ENCODE results near the gene BARD1. TPM values are rescaled to one million over a fixed set of nuclear protein-coding genes. Genes with fewer than 3 reads are reported as not detected.
"Not testable (repeated sequence)": the region's sequence is repeated elsewhere in the genome, so short reads cannot be mapped to it uniquely, and the experiment has no call there.

Gene BARD1
- total RNA-seq, 8 experiments from 2014 or later, result 0.92 to 30.7 (median 9.5) TPM

DNA sequence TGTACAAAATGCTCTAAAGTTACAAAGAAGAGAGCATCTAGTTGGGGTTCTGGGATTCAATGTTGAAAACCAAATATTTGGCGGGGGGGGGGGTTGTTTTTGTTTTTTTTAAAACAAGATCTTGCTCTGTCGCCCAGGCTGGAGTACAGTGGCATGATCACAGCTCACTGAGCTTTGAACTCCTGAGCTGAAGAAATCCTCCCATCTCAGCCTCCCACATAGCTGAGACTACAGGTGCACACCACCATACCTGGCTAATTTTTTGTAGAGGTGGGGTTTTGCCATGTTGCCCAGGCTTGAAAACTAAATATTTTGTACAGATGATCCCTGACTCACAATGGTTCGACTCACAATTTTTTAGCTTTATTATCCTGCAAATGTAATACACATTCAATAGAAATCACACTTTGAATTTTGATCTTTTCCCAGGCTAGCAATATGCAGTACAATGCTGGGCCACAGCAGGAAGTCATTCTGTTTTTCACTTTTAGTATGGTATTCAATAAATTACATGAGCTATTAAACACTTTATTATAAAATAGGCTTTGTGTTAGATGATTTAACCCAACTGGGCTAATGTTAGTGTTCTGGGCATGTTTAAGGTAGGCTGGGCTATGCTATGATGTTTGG, 7.6 kb downstream of the BARD1 start:
- Histone ChIP-seq H3K27ac (no peak overlapping the region), H3K4me1 (replicated peaks in 1 of 2) (no peaks in the 10 kb centered on the region), H3K4me3 (no peak overlapping the region)
- WGBS, 10 experiments, result 70 to 100% (median 90%) methylated on average over 1 to 3 of the region's 3 CpGs; no CpG with 5 or more reads in 2 of the 10 experiments
- ATAC-seq (replicated peaks in 6 of 8), result no peak
- in situ Hi-C loops (cut with MboI; ENCODE audit: low pct_unique_long_range_greater_than_20kb in 2 of 9, low sequenced_read_pairs in 9 of 9, unreplicated experiment in 9 of 9), result no loop called here

DNA sequence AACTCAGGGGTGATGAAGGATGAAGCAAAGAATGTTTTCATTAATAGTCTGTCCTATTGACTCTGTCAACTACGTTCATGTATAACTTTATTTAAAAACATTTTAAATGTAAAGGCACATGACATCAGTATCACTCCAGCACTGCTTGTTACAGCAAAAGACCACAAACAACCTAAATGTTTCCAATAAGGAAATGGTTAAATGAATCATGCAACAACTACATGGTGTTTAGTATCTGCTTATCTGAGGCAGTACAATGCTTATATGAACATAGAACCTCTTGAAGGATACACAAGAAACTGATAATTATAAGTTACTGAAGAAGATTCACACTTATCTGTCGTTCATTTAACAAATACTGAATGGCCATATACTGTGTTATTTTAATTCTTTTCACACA, 8.4 kb downstream of the BARD1 start:
- WGBS, 10 experiments, result 81 to 100% (median 95%) methylated on average over 2 of the region's 2 CpGs; no CpG with 5 or more reads in 1 of the 10 experiments
- no peak for ATAC-seq (replicated peaks in 6 of 8)
- H3K4me3 ChIP-seq, result no peak overlapping the region
- in situ Hi-C loops (cut with MboI; ENCODE audit: low pct_unique_long_range_greater_than_20kb in 2 of 9, low sequenced_read_pairs in 9 of 9, unreplicated experiment in 9 of 9), result no loop called here
- H3K4me1 ChIP-seq (replicated peaks in 1 of 2), result no peaks in the 10 kb centered on the region
- no peak overlapping the region for H3K27ac ChIP-seq

DNA sequence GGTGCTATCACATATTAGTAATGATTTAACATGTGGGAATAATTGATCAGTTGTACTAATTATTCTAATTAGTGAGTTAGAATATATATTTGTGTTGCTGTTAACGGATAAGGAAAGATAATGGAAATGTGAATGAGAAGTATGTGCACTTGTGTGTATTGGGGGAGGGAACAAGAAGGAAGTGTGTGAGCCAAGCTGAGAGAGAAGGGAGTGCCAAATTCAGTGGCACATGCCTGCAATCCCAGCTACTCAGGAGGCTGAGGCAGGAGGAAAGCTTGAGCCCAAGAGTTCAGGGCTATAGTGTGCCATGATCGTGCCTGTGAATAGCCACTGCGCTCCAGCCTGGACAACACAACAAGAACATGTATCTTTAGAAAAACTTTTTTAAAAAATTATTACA, 9.3 kb downstream of the BARD1 start:
- no peaks in the 10 kb centered on the region for H3K4me1 ChIP-seq (replicated peaks in 1 of 2)
- in situ Hi-C loops (cut with MboI; ENCODE audit: low pct_unique_long_range_greater_than_20kb in 2 of 9, low sequenced_read_pairs in 9 of 9, unreplicated experiment in 9 of 9), result no loop called here
- no peak overlapping the region for H3K4me3 ChIP-seq
- 83 to 100% (median 100%) methylated on average over 1 to 3 of the region's 3 CpGs; no CpG with 5 or more reads in 1 of the 10 experiments for WGBS, 10 experiments
- ATAC-seq (replicated peaks in 6 of 8), result no peak
- no peak overlapping the region for H3K27ac ChIP-seq

DNA sequence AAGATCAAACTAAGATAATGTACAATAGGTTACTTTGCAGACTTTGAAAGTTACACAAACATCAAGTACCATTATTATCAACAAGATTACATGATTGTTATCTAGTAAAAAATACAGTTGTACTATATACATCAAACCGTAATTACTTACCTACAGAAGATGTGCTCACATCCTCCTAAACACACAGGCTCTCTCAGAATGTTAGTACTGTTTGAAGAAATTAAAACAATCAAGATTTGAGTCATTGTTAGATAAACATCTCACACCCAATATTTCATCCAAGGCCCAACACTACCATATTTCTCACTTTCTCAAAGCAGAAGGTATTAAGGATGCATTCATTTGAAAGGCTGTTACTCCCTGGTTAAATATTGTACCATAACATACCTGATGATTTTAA, 12.6 kb downstream of the BARD1 start:
- H3K4me3 ChIP-seq, result no peak overlapping the region
- in situ Hi-C loops (cut with MboI; ENCODE audit: low pct_unique_long_range_greater_than_20kb in 2 of 9, low sequenced_read_pairs in 9 of 9, unreplicated experiment in 9 of 9), result no loop called here
- no peak overlapping the region for H3K27ac ChIP-seq
- 80 to 100% (median 100%) methylated on average over 1 of the region's 1 CpG; no CpG with 5 or more reads in 2 of the 10 experiments for WGBS, 10 experiments
- no peaks in the 10 kb centered on the region for H3K4me1 ChIP-seq (replicated peaks in 1 of 2)
- ATAC-seq (replicated peaks in 6 of 8), result no peak

DNA sequence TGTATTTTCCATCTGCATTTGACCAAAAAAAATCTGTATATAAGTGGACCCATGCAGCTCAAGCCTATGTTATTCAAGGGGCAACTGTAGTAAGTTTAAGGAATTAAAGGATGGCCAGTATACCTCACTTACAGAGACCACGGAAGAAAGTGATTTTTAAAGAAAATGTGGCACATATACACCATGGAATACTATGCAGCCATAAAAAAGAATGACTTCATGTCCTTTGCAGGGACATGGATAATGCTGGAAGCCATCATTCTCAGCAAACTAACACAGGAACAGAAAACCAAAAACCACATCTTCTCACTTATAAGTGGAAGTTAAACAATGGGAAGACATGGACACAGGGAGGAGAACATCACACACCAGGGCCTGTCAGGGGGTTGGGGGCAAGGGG, 26.3 kb downstream of the BARD1 start:
- ATAC-seq (replicated peaks in 6 of 8); H3K4me1 ChIP-seq (replicated peaks in 1 of 2); H3K27ac ChIP-seq; H3K4me3 ChIP-seq; in situ Hi-C loops (cut with MboI; ENCODE audit: low pct_unique_long_range_greater_than_20kb in 2 of 9, low sequenced_read_pairs in 9 of 9, unreplicated experiment in 9 of 9): not testable (repeated sequence)
- 80 to 100% (median 100%) methylated on average over 1 of the region's 1 CpG for WGBS, 10 experiments

DNA sequence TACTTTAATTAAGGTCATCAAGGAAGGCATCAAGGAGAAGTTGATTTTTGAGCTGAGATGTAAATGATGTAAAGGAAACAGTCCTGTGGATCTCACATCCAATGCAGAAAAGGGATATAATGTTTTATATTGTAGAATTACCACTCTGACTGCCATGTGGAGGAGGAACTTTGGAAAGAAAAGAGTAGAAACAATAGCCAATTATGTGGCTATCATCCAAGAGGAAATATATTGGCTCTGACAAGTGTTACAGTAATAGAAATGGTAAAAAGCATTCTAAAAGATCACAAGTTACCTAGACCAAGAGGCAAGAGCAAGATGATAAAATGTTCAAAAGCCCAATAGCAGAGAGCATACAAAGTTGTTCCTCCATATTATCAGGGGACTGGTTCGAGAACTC, 26.8 kb downstream of the BARD1 start:
- Histone ChIP-seq H3K27ac (no peak overlapping the region), H3K4me1 (replicated peaks in 1 of 2) (no peaks in the 10 kb centered on the region), H3K4me3 (no peak overlapping the region)
- no peak for ATAC-seq (replicated peaks in 6 of 8)
- 80 to 100% (median 100%) methylated on average over 1 of the region's 1 CpG; no CpG with 5 or more reads in 3 of the 10 experiments for WGBS, 10 experiments
- in situ Hi-C loops (cut with MboI; ENCODE audit: low pct_unique_long_range_greater_than_20kb in 2 of 9, low sequenced_read_pairs in 9 of 9, unreplicated experiment in 9 of 9), result no loop called here

DNA sequence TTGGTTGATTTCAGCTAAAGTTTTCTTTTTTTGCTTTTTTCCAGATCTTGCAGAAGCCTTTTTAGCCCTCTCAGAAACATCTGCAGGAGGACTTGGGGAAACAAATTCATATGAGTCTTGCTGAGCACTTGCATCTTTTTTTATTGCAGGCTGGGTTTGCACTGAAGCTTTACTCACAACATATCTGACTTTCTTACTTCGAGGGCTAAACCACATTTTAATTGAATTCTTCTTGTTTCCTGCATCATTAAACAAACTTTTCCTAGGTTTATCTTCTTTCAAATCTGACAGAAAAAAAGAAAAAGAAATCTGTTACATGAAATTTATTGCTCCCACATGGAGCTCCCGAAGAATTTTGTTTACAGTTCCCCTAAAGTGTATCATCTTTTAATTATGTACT, 28.3 kb downstream of the BARD1 start:
- no peak for ATAC-seq (replicated peaks in 6 of 8)
- 38 to 100% (median 98%) methylated on average over 1 to 2 of the region's 2 CpGs; no CpG with 5 or more reads in 2 of the 10 experiments for WGBS, 10 experiments
- Histone ChIP-seq H3K27ac (no peak overlapping the region), H3K4me3 (no peak overlapping the region), H3K4me1 (replicated peaks in 1 of 2) (no peaks in the 10 kb centered on the region)
- in situ Hi-C loops (cut with MboI; ENCODE audit: low pct_unique_long_range_greater_than_20kb in 2 of 9, low sequenced_read_pairs in 9 of 9, unreplicated experiment in 9 of 9), result no loop called here

DNA sequence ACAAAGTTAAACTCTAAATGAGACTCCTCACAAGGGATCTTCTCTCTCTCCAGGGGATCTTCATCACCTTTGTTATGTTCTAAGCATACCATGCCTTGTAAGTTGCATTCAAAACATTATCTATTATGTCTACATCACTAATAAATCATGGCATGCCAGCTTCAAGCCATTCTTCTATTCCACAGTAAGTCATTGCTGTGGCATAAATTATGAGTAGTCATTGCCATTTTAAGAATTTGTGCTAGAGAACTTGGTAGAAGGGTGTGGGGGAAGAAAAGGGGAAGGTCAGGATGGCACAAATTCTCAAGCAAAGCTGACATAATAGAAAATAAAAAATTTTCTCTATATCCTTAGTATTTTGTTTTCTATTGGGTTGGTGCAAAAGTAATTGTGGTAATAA, 33.5 kb downstream of the BARD1 start:
- Histone ChIP-seq H3K4me1 (replicated peaks in 1 of 2) (no peaks in the 10 kb centered on the region), H3K4me3 (no peak overlapping the region), H3K27ac (no peak overlapping the region)
- no peak for ATAC-seq (replicated peaks in 6 of 8)
- in situ Hi-C loops (cut with MboI; ENCODE audit: low pct_unique_long_range_greater_than_20kb in 2 of 9, low sequenced_read_pairs in 9 of 9, unreplicated experiment in 9 of 9), result no loop called here

DNA sequence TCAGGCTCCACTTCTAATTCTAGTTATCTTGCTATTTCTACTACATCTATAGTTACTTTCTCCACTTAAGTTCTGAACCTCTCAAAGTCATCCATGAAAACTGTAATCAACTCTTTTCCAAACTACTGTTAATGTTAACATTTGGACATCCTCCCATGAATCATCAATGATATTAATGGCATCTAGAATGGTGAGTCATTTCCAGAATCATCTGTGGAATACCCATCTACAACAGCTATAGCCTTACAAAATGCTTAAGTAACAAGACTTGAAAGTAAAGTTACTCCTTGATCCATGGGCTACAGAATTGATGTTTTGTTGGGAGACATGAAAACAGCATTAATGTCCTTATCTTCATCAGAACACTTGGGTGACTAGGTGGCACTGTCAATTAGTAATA, 35.4 kb downstream of the BARD1 start:
- in situ Hi-C loops (cut with MboI; ENCODE audit: low pct_unique_long_range_greater_than_20kb in 2 of 9, low sequenced_read_pairs in 9 of 9, unreplicated experiment in 9 of 9), result no loop called here
- Histone ChIP-seq H3K4me3 (no peak overlapping the region), H3K4me1 (replicated peaks in 1 of 2) (no peaks in the 10 kb centered on the region), H3K27ac (no peak overlapping the region)
- no peak for ATAC-seq (replicated peaks in 6 of 8)

DNA sequence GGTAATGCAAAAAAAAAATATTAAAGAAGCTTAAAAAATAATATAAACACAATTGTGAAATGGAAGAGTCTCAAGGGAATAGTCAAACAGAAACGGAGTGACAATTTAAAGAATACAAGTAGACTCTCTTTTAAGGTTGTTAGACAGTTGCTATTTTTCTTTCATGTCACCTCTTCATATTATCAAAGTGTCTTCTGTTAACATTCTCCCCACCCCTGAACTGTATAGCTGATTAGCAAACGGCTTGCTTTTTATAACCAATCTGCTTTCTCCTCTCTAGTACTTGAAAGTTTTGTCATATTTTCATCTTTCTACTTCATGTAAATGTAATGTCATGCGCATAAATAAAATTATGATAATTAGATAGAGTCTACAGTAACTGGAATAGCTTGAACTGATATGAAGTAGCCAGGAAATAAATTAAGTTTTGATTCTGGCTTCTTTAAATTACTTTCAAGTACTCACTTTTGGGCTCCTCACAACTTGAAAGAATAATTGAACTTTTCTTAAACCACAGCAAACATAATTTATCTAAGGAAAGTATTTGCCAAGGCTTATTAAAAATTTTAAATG, 37.0 kb downstream of the BARD1 start:
- Histone ChIP-seq H3K4me1 (replicated peaks in 1 of 2) (no peaks in the 10 kb centered on the region), H3K4me3 (no peak overlapping the region), H3K27ac (no peak overlapping the region)
- in situ Hi-C loops (cut with MboI; ENCODE audit: low pct_unique_long_range_greater_than_20kb in 2 of 9, low sequenced_read_pairs in 9 of 9, unreplicated experiment in 9 of 9), result no loop called here
- ATAC-seq (replicated peaks in 6 of 8), result peak in 2 of 8 experiments; percentile 59 to 66
- WGBS, 10 experiments, result 30 to 90% (median 79%) methylated on average over 1 to 3 of the region's 3 CpGs

DNA sequence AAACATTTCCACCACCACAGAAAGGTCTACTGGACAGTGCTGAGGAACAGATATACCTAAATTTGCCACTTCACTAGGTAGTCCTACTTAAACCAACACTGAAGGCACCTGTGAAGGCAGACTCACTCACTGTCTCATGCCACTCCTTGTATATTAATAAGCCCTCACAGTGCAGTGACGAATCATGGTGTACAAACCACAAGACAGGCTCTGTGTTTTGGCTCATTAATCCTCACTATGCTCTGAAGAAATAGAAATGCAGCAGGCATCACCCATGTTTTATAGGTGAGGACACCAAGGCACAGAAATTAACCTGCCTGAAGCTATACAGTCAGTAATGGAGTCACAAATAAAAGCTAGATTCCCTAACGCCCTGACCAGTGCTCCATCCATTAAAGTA, 44.3 kb downstream of the BARD1 start:
- no peak for ATAC-seq (replicated peaks in 6 of 8)
- in situ Hi-C loops (cut with MboI; ENCODE audit: low pct_unique_long_range_greater_than_20kb in 2 of 9, low sequenced_read_pairs in 9 of 9, unreplicated experiment in 9 of 9), result no loop called here
- Histone ChIP-seq H3K27ac (no peak overlapping the region), H3K4me3 (no peak overlapping the region), H3K4me1 (replicated peaks in 1 of 2) (no peaks in the 10 kb centered on the region)
- WGBS, 10 experiments, result 80 to 100% (median 82%) methylated on average over 1 to 2 of the region's 2 CpGs; no CpG with 5 or more reads in 6 of the 10 experiments

DNA sequence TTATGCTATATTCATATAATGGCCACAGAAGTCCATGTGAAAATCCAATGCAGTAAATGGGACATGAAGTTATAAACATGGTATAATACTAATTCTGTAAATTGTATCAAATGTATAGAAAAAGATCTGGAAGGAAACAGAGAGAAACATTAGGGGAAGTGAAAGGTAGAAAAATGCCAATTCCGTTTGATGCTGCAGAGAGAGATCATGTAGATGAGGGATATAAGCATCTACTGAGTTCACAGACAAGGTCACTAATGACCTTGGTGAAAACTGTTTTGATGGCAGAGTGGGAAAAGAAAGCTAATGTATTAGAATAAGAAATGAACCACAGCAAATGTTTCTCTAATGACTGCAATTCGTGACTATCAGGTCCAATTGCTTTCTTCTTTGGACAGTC, 56.0 kb downstream of the BARD1 start:
- Histone ChIP-seq H3K4me1 (replicated peaks in 1 of 2) (peaks cover 0 to 3% of the 10 kb centered on the region in 2 donors), H3K4me3 (no peak overlapping the region), H3K27ac (no peak overlapping the region)
- ATAC-seq (replicated peaks in 6 of 8), result peak in 2 of 8 experiments; percentile 25 to 33
- in situ Hi-C loops (cut with MboI; ENCODE audit: low pct_unique_long_range_greater_than_20kb in 2 of 9, low sequenced_read_pairs in 9 of 9, unreplicated experiment in 9 of 9), result no loop called here
- 50 to 100% (median 74%) methylated on average over 1 to 2 of the region's 2 CpGs; no CpG with 5 or more reads in 2 of the 10 experiments for WGBS, 10 experiments

DNA sequence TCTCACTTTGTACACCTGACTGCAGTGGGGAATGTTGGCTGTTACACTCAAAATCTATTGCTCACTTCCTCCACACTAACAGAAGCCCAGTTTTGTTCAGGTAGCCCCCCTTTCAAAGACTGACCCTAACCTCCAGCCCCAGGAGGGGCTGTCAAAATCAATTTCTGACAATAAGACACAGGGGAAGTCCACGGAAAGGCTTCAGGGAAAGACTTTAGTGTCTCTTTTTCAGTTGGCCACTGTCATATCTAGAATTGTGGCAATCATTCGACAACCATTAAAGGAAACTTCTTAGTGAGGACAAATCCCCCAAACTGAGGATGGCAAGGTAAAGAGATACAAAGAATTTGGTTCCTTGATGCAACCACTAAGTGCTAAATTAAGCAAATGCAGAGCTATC, 59.0 kb downstream of the BARD1 start:
- Histone ChIP-seq H3K4me3 (no peak overlapping the region), H3K27ac (no peak overlapping the region), H3K4me1 (replicated peaks in 1 of 2) (peaks cover 0 to 3% of the 10 kb centered on the region in 2 donors)
- ATAC-seq (replicated peaks in 6 of 8), result no peak
- in situ Hi-C loops (cut with MboI; ENCODE audit: low pct_unique_long_range_greater_than_20kb in 2 of 9, low sequenced_read_pairs in 9 of 9, unreplicated experiment in 9 of 9), result no loop called here
- 89 to 100% (median 100%) methylated on average over 1 to 2 of the region's 2 CpGs; no CpG with 5 or more reads in 4 of the 10 experiments for WGBS, 10 experiments

DNA sequence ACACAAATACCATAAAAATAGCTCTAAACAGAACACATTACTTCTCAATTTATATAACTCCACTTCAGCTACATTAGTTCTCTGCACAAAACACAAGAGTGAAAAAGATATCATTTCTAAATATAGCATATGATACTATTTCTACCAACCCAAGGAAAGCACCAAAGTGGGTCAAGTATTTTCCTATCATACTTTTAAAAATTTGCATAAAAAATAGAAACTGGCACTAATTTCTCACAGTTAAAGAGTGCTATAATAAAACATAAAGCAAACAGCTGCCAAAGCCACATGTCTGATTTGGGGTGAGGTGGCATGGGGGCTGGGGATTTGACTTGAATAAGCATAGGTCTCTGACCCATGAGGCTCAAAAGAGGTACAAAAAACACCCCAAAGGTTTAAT, 61.5 kb downstream of the BARD1 start:
- no peak overlapping the region for H3K27ac ChIP-seq
- ATAC-seq (replicated peaks in 6 of 8), result no peak
- H3K4me3 ChIP-seq, result no peak overlapping the region
- H3K4me1 ChIP-seq (replicated peaks in 1 of 2), result no peaks in the 10 kb centered on the region
- in situ Hi-C loops (cut with MboI; ENCODE audit: low pct_unique_long_range_greater_than_20kb in 2 of 9, low sequenced_read_pairs in 9 of 9, unreplicated experiment in 9 of 9), result no loop called here

Data from motor neuron (in vitro differentiated cells).